Measurements from ENCODE around the gene BCAS3.

The BCAS3 gene

DNA sequence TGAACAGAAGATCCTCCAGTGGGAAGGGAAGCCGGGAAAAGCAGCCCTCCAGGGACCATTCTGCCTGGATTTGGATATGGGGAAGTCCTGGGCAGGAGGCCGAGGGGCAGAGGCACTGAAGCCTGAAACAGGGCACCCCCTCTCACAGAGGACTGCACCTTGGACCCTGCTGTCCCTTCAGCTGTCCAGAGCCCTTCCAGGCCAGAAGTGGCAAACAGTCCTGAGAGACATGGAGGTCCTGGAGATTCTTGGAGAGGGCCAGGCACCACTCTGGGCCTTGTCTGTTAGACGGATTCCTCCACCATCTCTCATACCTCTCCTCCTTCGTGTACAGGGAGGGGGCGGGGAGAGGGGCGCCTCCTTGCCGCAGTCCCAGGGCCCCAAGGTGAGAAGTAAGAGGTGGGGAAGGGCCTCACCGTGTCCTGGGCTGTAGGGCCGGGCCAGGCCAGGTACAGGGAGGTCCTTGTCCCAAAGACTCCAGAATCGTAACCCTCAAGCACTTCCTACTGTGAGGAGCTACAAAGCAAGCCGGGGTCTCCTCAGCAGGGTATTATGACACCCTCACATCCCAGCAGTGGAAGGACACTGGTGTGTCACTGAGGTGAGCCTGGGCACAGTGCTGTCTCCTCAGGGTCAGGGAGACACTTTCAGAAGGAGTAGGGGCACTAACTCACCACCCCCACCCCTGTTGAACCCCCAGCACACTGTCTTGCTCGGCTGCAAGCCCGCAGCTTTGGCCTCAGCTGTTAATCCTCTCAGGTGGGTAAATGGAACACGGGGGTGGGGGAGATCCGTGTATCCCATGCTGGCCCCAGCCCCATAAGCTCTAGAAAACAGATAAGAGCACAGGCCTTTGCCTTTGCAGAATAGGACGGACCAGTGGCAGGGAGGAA, 705.4 kb downstream of the BCAS3 start:
- Histone ChIP-seq H3K36me3 (ENCODE audit: low read depth) (no peaks in the 10 kb centered on the region), H3K27me3 (ENCODE audit: insufficient read depth, poor library complexity, severe bottlenecking) (no peaks in the 10 kb centered on the region), H3K27ac (ENCODE audit: poor library complexity, severe bottlenecking) (no peak overlapping the region), H3K9me3 (ENCODE audit: severe bottlenecking) (no peaks in the 10 kb centered on the region), H3K4me1 (ENCODE audit: insufficient read depth, poor library complexity, severe bottlenecking) (no peaks in the 10 kb centered on the region), H3K4me3 (ENCODE audit: severe bottlenecking) (no peak overlapping the region)
- TF ChIP-seq CTCF (IDR thresholded peaks at IDR 0.05; ENCODE audit: poor library complexity, severe bottlenecking): no peak
- DNase-seq (ENCODE audit: low spot score): no peak
- ATAC-seq (ENCODE audit: low read depth): no peak

- TF ChIP-seq CTCF (IDR thresholded peaks at IDR 0.05; ENCODE audit: poor library complexity, severe bottlenecking): no peak
- ATAC-seq (ENCODE audit: low read depth): no peak
These were observed 706.1 kb downstream of the BCAS3 start for GRCh38 chr17:61383689-61384201.

GRCh38 chr17:61384354-61384691, 706.7 kb downstream of the BCAS3 start:
- no peak for TF ChIP-seq CTCF (IDR thresholded peaks at IDR 0.05; ENCODE audit: poor library complexity, severe bottlenecking)
- no peaks in the 10 kb centered on the region for H3K9me3 ChIP-seq (ENCODE audit: severe bottlenecking)
- H3K36me3 ChIP-seq (ENCODE audit: low read depth): no peaks in the 10 kb centered on the region
- H3K27me3 ChIP-seq (ENCODE audit: insufficient read depth, poor library complexity, severe bottlenecking): no peaks in the 10 kb centered on the region
- no peaks in the 10 kb centered on the region for H3K4me1 ChIP-seq (ENCODE audit: insufficient read depth, poor library complexity, severe bottlenecking)
- no peak for ATAC-seq (ENCODE audit: low read depth)
- H3K4me3 ChIP-seq (ENCODE audit: severe bottlenecking): no peak overlapping the region
- H3K27ac ChIP-seq (ENCODE audit: poor library complexity, severe bottlenecking): no peak overlapping the region
- no peak for DNase-seq (ENCODE audit: low spot score)

More at GRCh38 chr17:61383689-61384201, 706.1 kb downstream of the BCAS3 start:
- Histone ChIP-seq H3K4me3 (ENCODE audit: severe bottlenecking) (no peak overlapping the region), H3K36me3 (ENCODE audit: low read depth) (no peaks in the 10 kb centered on the region), H3K4me1 (ENCODE audit: insufficient read depth, poor library complexity, severe bottlenecking) (no peaks in the 10 kb centered on the region), H3K9me3 (ENCODE audit: severe bottlenecking) (no peaks in the 10 kb centered on the region), H3K27me3 (ENCODE audit: insufficient read depth, poor library complexity, severe bottlenecking) (no peaks in the 10 kb centered on the region), H3K27ac (ENCODE audit: poor library complexity, severe bottlenecking) (no peak overlapping the region)
- no peak for DNase-seq (ENCODE audit: low spot score)

GRCh38 chr17:61384692-61385576, 707.3 kb downstream of the BCAS3 start:
- Histone ChIP-seq H3K9me3 (ENCODE audit: severe bottlenecking) (no peaks in the 10 kb centered on the region), H3K27me3 (ENCODE audit: insufficient read depth, poor library complexity, severe bottlenecking) (no peaks in the 10 kb centered on the region), H3K4me1 (ENCODE audit: insufficient read depth, poor library complexity, severe bottlenecking) (no peaks in the 10 kb centered on the region), H3K36me3 (ENCODE audit: low read depth) (no peaks in the 10 kb centered on the region), H3K4me3 (ENCODE audit: severe bottlenecking) (no peak overlapping the region), H3K27ac (ENCODE audit: poor library complexity, severe bottlenecking) (no peak overlapping the region)
- ATAC-seq (ENCODE audit: low read depth) (no peak), DNase-seq (ENCODE audit: low spot score) (no peak)
- no peak for TF ChIP-seq CTCF (IDR thresholded peaks at IDR 0.05; ENCODE audit: poor library complexity, severe bottlenecking)

All from RWPE2 (cell line).